ENCODE data around the gene NACC2.

GRCh38 chr9:135971892-135972291 lies 123.2 kb downstream of the NACC2 start:
- TF ChIP-seq POLR2A (conservative IDR thresholded peaks at IDR 0.05) (no peak), CTCF (IDR thresholded peaks at IDR 0.05 in 2 of 3, conservative IDR thresholded peaks at IDR 0.05 in 1 of 3; ENCODE audit: insufficient read depth in 2 of 3, low read depth in 1 of 3, low read length in 3 of 3) (no peak), SMC3 (conservative IDR thresholded peaks at IDR 0.05; ENCODE audit: insufficient read depth, low read depth, low read length) (no peak), TCF7 (IDR thresholded peaks at IDR 0.05; ENCODE audit: borderline replicate concordance) (no peak), PHF8 (IDR thresholded peaks at IDR 0.05; ENCODE audit: borderline replicate concordance, low read length) (no peak), U2AF1 (optimal IDR thresholded peaks at IDR 0.05; ENCODE audit: low read depth, low read length) (no peak), MLX (CRISPR knock-in tag; conservative IDR thresholded peaks at IDR 0.05) (0 out of 4 replicates have a peak, but pooled peaks of 1 of the 2 experiments have one; percentile 91), ZNF518B (CRISPR knock-in tag; IDR thresholded peaks at IDR 0.05) (no peak), JUND (IDR thresholded peaks at IDR 0.05; ENCODE audit: borderline replicate concordance, low read depth, low read length) (no peak), JUND (tag; IDR thresholded peaks at IDR 0.05; ENCODE audit: borderline replicate concordance, low read depth, low read length) (peak; percentile 49; the same call in 1 of the 3 replicates), CEBPB (tag; IDR thresholded peaks at IDR 0.05) (no peak)

Data from K562 (cell line).